HG03469 (cell line): ENCODE results near the gene IFT81.
"Not testable (repeated sequence)": the region's sequence is repeated elsewhere in the genome, so short reads cannot be mapped to it uniquely, and the experiment has no call there.

Source experiments
- ATAC-seq: cut with Tn5 transposase; IDR thresholded peaks from one replicate; pipeline ENCODE4 v1.9.1; 2021; ENCODE audit warnings: mild to moderate bottlenecking, moderate library complexity, moderate number of reproducible peaks; ENCODE audit not compliant: unreplicated experiment

The IFT81 gene

GRCh38 chr12:110199339-110200123, 75.4 kb downstream of the IFT81 start:
- ATAC-seq, result no peak

GRCh38 chr12:110200124-110200417, 75.9 kb downstream of the IFT81 start:
- ATAC-seq, result no peak

- ATAC-seq, result no peak
Measured at GRCh38 chr12:110201995-110202394, 77.8 kb downstream of the IFT81 start.

DNA sequence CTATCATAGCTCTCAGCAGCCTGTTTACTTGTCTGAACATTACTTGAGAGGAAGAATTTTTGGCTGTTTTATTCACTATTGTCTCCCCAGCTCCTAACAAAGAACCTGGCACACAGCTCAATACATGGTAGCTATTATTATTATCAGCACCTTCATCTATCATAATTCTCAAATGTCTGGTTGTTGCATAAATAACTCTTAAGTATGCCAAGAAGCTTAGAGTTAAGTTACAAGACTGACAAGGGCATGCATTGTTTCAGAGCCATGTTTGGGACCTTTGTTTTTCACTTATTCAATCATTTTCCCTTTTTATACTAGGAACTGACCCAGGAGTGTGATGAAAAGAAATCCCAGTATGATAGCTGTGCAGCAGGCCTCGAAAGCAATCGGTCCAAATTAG, 79.4 kb downstream of the IFT81 start:
- no peak for ATAC-seq

DNA sequence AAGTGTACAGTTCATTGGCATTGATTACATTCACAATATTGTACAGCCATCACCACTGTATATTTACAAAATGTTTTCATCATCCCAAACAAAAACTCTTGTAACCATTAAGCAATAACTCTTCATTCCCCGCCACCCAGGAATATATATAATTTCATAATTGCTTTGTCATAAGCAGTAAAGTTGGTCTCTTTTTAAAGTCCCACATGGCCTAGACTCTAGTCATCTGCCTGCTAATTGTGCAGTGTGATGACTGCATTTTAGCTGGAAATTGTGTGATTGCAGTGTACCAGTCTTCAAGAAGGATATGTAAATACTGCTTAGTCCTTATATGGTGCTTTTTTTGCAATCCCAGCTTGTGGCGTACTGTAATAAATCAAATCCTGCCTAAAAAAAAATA, 81.8 kb downstream of the IFT81 start:
- no peak for ATAC-seq

- ATAC-seq, result not testable (repeated sequence)
Measured at GRCh38 chr12:110211639-110212536, 87.7 kb downstream of the IFT81 start.

GRCh38 chr12:110217996-110218674, 94.0 kb downstream of the IFT81 start:
- no peak for ATAC-seq

DNA sequence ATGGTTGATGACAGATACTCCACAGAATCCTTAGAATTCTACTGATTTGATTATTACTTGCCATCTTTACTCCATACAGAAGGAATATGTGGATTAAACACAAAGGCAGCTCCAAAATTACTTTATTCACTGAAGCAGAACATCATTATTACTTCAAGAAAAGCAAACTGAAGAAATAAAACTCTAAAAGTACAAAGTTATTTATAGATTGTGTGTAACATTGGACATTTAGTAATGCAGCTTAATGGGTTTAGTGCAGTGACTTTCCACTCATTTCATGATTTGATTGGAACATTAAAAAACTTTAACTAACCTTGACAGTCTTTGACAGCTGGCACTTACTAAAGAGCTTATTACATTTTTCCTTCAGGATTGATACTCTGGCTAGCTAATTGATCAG, 97.9 kb downstream of the IFT81 start:
- ATAC-seq, result no peak

DNA sequence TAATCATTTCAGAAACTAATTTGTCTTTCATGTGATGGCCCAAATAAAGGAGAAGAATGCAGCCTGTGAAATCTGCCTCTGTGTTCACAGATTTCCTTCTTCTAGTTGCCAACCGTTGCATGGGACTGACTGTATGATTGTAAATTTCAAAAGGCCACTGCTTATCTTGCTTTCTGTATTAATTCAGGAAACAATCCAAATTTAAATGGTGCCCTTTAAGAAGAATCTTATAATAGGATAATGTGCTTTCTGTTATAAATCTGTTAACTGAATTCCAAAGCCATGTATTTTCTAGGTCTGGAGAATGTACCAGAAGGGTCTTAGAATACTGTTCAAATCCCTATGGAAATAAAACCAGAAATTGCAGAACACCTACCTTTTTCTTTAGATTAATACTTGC, 98.3 kb downstream of the IFT81 start:
- no peak for ATAC-seq

DNA sequence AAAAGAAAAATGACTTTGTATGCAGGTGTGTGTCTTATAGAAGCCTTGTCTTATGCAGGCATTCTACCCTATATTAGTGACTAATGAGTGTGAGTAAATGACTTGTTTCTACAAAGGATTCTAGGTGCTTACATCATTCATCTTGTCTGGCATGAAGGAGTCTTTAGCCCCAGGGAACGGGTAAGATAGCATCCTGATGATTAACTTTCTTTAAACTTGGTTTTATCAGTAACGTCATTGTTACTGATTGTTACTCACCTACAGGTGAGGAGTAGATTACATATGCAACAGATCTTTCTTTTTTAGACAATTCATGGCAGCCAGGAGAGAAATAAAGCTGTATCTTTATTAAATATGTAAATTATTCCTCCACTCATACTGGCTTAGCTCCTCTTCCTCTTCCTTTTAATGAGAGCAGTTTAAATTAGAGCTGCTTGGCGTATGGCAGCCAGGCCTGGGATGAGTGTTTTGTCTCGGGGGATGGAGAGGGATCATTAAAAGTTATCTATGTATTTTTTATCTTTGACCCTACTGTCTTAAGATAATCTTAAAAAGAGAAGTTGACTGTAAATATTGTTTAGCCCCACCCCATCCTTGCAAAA, 99.7 kb downstream of the IFT81 start:
- ATAC-seq, result no peak

DNA sequence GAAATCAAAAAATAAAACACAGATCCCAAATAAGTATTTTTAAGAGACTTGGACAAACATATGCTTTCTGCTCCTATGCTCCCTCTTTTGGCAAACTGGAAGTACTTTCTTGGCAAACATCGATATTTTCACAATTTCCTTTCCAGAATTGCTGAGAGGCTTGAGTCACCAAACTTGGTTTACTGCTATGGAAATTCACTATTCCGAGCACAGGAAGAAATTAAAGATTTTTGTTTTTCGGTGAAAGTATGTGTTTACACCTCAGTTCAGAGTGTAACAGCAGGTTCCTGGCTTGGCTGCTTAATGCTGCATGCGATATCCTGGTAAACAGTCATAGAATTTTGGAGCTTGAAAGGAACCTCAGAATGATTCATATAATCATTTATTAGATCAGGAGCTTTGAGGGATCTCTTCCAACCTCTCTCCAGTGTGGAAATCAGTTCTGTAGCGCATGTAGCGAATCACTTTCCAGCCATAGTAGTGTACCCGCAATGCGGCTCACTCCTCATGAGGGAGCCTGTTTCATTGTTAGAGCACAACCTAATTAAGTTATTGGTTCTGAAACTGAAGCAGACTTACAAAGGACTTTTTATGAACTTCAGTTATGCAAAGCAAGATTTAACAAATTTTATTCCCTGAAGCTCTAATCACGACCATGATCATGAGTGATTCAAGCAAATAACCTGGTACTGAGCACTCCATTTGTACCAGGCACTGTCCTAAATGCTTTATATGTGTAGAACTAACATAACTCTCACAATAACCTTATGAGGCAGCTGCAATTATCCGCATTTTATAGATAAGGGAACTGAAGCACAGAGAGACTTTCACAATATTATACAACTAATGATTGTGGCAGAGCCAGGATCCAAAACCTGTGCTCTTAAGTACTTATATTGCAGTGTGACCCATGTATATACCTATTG, 100.5 kb downstream of the IFT81 start:
- ATAC-seq, result no peak

DNA sequence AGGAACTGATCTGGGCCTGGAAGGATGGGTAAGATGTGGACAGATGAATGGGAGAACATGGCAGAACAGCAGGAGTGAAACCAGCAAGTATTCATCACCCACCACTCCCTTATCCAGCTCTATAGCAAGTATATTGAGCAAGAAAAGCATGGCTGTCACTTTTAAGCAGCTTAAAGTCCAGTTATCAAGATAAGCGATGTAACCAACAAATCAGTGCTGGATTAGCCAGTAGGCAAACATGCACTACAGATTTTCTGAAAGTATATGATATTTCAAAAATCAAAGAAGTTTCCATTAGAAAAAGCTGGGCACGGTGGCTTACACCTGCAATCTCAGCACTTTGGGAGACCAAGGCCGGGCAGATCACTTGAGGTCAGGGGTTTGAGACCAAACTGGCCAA, 103.0 kb downstream of the IFT81 start:
- ATAC-seq, result no peak

DNA sequence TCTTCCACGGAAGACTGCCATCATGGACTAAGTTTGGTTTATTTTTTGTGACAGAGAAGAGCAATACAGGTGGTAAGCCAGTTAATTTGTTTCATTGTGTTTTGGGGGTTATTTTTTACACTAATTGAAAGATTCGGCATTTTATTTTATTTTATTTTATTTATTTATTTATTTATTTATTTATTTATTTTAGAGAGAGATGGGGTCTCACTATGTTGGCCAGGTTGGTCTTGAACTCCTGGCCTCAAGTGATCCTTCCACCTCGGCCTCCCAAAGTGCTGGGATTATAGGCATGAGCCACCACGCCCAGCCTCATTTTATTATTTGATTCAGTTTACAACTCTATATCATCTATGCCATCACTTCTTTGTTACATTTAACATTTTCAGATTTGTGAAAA, 104.2 kb downstream of the IFT81 start:
- not testable (repeated sequence) for ATAC-seq

- no peak for ATAC-seq
Measured at GRCh38 chr12:110228756-110229155, 104.6 kb downstream of the IFT81 start.

DNA sequence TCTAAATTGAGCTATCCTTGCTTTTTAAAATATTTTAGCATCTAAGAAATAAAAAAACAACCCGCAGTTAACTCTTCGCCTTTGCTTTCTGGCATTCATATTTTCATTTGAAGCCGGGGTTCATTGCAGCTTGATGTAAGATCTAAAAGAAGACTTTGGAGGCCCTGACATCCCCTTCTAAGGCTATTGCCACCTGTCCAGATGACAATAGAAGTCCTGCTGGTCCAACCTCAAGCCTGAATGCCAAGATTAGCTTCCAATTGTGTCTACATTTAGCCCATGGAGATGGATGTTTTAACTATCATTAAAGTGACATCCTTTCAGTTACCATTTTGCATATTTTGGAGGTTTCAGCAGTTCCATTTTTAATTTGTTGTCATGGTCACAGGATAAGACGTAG, 105.3 kb downstream of the IFT81 start:
- ATAC-seq, result no peak

DNA sequence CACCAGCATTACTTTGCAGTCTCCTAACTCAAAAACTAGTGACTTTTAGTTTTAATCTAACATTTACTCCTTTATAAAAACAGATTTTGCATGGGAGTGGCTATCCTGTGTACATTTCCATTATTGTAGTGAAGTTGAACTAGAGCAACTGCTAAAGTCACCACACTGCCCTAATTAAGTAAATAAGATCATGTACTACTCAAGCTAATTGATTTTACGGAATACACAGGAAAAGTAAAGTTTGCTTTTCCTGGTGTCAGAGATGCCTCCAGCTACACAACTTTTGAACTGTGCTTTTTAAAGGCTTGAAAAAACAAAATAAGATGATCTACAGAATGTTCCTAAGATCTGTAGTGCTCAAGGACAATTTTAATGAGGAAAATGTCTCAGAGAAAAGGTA, 106.5 kb downstream of the IFT81 start:
- ATAC-seq, result no peak

- ATAC-seq, result no peak
Measured at GRCh38 chr12:110233212-110233903, 109.2 kb downstream of the IFT81 start.

- no peak for ATAC-seq
Measured at GRCh38 chr12:110234331-110234751, 110.2 kb downstream of the IFT81 start.

GRCh38 chr12:110234755-110235154, 110.6 kb downstream of the IFT81 start:
- no peak for ATAC-seq

- ATAC-seq, result no peak
Measured at GRCh38 chr12:110235383-110235782, 111.2 kb downstream of the IFT81 start.
